NCI-H1417 (cell line): Measurements from ENCODE around the gene TSC22D4.
"Not testable (repeated sequence)": the region's sequence is repeated elsewhere in the genome, so short reads cannot be mapped to it uniquely, and the experiment has no call there.

ENCODE experiments used
- DNase-seq, 3 experiments: peaks; one replicate each; lab custom pipeline; 2025; lab: John Stamatoyannopoulos, UW

Gene TSC22D4

GRCh38 chr7:100478958-100479660 lies at the start of gene TSC22D4:
Gene TSC22D4 (minus strand): TSS chr7:100479214. CDS start chr7:100478038, 1,176 bp downstream.
- DNase-seq = peak; percentile 75 to 91 (median 88)

DNA sequence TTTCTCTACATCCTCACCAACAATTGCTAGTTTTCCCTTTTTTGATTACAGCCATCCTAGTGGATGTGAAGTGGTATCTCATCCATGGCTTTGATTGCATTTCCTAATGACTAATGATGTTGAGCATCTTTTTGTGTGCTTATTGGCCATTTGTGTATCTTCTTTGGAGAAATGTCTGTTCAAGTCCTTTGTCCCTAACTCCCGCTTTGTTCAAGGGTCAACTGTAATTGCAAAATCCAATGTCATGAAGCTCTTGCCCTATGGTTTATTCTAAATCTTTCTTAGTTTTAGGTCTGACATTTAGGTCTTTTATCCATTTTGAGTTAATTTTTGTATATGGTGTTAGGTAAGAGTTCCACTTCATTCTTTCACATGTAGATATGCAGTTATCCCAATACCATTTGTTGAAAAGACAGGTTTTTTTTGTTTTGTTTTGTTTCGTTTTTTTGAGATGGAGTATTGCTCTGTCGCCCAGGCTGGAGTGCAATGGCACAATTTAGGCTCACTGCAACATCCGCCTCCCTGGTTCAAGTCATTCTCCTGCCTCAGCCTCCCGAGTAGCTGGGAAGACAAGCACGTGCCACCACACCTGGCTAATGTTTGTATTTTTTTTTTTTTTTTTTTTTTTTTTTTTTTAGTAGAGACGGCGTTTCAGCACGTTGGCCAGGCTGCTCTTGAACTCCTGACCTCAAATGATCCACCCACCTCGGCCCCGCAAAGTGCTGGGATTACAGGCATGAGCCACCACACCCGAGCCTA lies 49.3 kb upstream of the TSC22D4 start:
- DNase-seq = not testable (repeated sequence)

DNA sequence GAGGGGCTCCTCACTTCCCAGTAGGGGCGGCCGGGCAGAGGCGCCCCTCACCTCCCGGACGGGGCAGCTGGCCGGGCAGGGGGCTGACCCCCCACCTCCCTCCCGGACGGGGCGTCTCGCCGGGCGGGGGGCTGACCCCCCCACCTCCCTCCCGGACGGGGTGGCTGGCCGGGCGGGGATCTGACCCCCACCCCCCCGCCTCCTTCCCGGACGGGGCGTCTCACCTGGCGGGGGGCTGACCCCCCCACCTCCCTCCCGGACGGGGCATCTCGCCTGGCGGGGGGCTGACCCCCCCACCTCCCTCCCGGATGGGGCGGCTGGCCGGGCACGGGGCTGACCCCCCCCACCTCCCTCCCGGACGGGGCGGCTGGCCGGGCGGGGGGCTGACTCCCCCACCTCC lies 44.2 kb upstream of the TSC22D4 start:
- DNase-seq = not testable (repeated sequence)

DNA sequence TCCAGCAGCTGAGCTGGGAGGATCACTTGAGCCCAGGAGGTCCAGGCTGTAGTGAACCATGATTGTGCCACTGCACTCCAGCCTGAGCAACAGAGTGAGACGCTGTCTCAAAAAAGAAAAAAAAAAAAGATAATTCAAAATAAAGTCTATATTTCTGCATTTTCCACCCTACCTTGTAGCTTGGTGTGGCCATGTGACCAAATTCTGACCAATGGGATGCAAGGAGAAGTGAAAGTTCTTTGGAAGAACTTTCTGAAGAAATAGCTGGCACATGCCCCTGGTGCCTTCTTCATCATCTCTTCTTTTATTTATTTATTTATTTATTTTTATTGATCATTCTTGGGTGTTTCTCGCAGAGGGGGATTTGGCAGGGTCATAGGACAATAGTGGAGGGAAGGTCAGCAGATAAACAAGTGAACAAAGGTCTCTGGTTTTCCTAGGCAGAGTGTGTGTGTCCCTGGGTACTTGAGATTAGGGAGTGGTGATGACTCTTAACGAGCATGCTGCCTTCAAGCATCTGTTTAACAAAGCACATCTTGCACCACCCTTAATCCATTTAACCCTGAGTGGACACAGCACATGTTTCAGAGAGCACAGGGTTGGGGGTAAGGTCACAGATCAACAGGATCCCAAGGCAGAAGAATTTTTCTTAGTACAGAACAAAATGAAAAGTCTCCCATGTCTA lies 43.0 kb upstream of the TSC22D4 start:
- DNase-seq = not testable (repeated sequence)

- DNase-seq = no peak
Observed at GRCh38 chr7:100521076-100521475, 42.1 kb upstream of the TSC22D4 start.

DNA sequence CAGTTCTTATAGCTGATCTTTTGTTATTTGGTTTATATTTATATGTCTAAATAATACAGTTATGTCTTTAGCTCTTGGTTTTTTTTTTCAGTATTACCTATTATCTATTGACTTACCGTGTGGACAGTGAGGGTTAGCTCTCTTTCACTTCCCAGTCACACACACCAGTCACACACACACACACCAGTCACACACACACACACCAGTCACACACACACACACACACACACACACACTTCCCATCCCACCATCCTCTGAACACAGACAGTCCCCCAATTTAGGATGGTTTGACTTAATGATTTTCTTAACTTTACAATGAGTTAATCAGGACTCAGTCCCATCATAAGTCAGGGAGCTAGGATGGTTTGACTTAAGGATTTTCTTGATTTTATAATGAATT lies 41.1 kb upstream of the TSC22D4 start:
- DNase-seq = no peak

DNA sequence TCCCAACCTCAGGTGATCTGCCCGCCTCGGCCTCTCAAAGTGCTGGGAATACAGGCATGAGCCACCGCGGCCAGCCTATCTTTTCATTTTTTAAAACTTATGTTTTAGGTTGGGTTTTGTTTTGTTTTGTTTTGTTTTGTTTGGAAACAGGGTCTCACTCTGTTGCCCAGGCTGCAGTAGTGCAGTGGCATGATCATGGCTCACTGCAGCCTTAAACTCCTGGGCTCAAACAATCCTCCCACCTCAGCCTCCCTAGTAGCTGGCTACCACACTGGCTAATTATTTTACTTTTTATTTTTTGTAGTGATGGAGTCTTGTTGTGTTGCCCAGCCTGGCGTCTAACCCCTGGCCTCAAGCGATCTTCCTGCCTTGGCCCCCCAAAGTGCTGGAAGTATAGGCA lies 40.6 kb upstream of the TSC22D4 start:
- DNase-seq = no peak

DNA sequence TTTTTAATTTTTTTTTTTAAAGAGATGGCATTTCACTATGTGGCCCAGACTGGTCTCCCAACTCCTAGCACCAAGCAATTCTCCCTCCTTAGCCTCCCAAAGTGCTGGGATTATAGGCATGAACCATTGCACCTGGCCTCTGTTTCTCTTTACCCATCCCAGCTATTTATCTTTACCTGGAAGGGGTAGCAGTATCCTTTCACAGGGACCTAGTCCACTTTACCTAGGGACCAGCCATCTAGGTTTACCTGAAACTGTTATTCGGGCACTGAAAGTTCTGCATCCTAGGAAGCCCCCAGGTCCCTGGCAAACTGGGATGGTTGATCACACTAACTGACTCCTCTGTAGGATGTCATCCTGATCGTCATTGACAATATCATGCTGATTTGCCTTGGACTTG lies 38.3 kb upstream of the TSC22D4 start:
- no peak for DNase-seq

DNA sequence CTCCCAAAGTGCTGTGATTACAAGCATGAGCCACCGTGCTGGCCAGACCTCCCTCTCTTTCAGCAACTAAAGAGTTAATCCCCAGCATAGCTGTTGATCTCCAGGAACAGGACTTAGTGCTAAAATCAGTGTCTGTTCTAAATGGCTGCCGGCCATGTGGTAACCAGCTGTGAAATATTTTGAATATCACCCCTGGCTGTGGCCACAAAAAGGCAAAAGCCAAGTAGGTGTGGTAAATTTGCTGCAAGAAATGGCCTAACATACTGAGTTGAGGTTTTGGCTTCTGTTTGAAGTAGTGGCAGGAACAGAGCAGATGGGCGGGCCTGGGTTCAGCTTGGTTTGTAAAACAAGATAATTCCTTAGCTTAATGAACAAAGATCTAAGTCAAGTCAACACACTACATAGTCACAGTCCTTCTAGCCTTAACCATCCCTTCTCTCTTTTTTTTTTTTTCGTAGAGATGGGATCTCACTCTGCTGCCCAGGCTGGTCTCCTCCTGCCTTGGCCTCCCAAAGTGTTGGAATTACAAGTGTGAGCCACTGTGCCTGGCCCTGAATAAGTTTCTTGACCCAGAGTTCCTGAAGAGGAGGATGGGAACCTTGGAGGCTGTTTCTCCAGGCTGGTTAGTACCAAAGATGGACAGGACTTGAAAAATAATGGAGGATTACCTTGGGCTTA lies 37.3 kb upstream of the TSC22D4 start:
- DNase-seq = no peak

- DNase-seq = no peak
Observed at GRCh38 chr7:100515072-100515532, 36.1 kb upstream of the TSC22D4 start.

DNA sequence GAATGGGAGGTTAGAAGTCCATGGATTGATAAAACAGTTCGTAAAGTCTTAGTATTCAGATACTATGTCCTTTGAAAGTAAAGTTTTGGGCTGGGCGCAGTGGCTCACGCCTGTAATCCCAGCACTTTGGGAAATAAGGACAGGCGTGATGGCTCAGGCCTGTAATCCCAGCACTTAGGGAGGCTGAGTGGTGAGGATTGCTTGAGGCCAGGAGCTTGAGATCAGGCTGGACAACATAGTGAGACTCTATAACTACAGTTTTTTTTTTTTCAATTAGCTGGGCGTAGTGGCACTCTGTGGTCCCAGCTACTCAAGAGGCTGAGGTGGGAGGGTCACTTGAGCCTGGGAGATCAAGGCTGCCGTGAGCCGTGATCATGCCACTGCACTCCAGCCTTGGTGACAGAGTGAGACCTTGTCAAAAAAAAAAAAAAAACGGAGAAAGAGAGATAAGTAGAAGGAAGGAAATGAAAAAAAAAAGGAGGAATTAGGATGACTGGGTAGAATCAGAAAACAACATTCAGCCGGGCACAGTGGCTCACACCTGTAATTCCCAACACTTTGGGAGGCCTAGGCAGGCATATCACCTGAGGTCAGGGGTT lies 34.3 kb upstream of the TSC22D4 start:
- no peak for DNase-seq

- DNase-seq = no peak
Observed at GRCh38 chr7:100510437-100511239, 31.6 kb upstream of the TSC22D4 start.

GRCh38 chr7:100509231-100509630 lies 30.2 kb upstream of the TSC22D4 start:
- no peak for DNase-seq

- peak in 1 of 3 experiments; percentile 15 for DNase-seq
Observed at GRCh38 chr7:100506356-100506923, 27.4 kb upstream of the TSC22D4 start.

GRCh38 chr7:100504887-100505611 lies 26.0 kb upstream of the TSC22D4 start:
- DNase-seq = no peak

GRCh38 chr7:100504031-100504430 lies 25.0 kb upstream of the TSC22D4 start:
- not testable (repeated sequence) for DNase-seq

GRCh38 chr7:100500743-100501142 lies 21.7 kb upstream of the TSC22D4 start:
- not testable (repeated sequence) for DNase-seq

- DNase-seq = no peak
Observed at GRCh38 chr7:100496509-100496908, 17.5 kb upstream of the TSC22D4 start.

- DNase-seq = peak in 1 of 3 experiments; percentile 33
Observed at GRCh38 chr7:100493476-100494264, 14.7 kb upstream of the TSC22D4 start.
